ENCODE data around the gene LDAH.

LDAH gene

GRCh38 chr2:20657522-20658235 lies 165.2 kb downstream of the LDAH start:
- DNase-seq (ENCODE audit: extremely low spot score), result no peak
- CTCF ChIA-PET, result interaction anchor here (1.1 to 2.8 kb wide), 2 partner anchors 15 to 383 kb away, joined by 3 to 10 read pairs; no protein-coding TSS in a partner anchor
- POLR2A ChIA-PET, result interaction anchor here (1.9 kb wide), 1 partner anchor 210 kb away, joined by 5 read pairs; the partner anchor contains the start of gene RHOB
- TF ChIP-seq SP1 (IDR thresholded peaks at IDR 0.05), result no peak
- no peak for TF ChIP-seq ELF4 (IDR thresholded peaks at IDR 0.05)
- no peak for TF ChIP-seq FOXA1 (IDR thresholded peaks at IDR 0.05)
- no peak for TF ChIP-seq CTBP1 (IDR thresholded peaks at IDR 0.05; ENCODE audit: borderline replicate concordance)
- TF ChIP-seq BHLHE40 (IDR thresholded peaks at IDR 0.05; ENCODE audit: borderline replicate concordance), result no peak
- TF ChIP-seq ARNT (IDR thresholded peaks at IDR 0.05), result no peak
- no peak for TF ChIP-seq HDGF (IDR thresholded peaks at IDR 0.05; ENCODE audit: borderline replicate concordance)
- no peak for TF ChIP-seq FOXM1 (IDR thresholded peaks at IDR 0.05; ENCODE audit: borderline replicate concordance)
- no peak for TF ChIP-seq LEF1 (IDR thresholded peaks at IDR 0.05; ENCODE audit: borderline replicate concordance)
- TF ChIP-seq L3MBTL2 (conservative IDR thresholded peaks at IDR 0.05), result no peak
- no peak for TF ChIP-seq NFRKB (IDR thresholded peaks at IDR 0.05)
- no peak for TF ChIP-seq ZNF384 (IDR thresholded peaks at IDR 0.05)
- no peak for TF ChIP-seq SUZ12 (IDR thresholded peaks at IDR 0.05)
- TF ChIP-seq FOXK2 (IDR thresholded peaks at IDR 0.05), result no peak
- no peak for TF ChIP-seq PKNOX1 (IDR thresholded peaks at IDR 0.05)
- no peak for TF ChIP-seq TARDBP (IDR thresholded peaks at IDR 0.05)

GRCh38 chr2:20656561-20656960 lies 166.3 kb downstream of the LDAH start:
- ChIA-PET CTCF (interaction anchor here (1.1 to 2.8 kb wide), 2 partner anchors 14 to 382 kb away, joined by 3 to 10 read pairs; no protein-coding TSS in a partner anchor), POLR2A (interaction anchor here (1.9 kb wide), 1 partner anchor 209 kb away, joined by 5 read pairs; the partner anchor contains the start of gene RHOB)
- DNase-seq (ENCODE audit: extremely low spot score), result no peak
- TF ChIP-seq LEF1 (IDR thresholded peaks at IDR 0.05; ENCODE audit: borderline replicate concordance) (no peak), TARDBP (IDR thresholded peaks at IDR 0.05) (no peak), ELF4 (IDR thresholded peaks at IDR 0.05) (no peak), HDGF (IDR thresholded peaks at IDR 0.05; ENCODE audit: borderline replicate concordance) (no peak), SP1 (IDR thresholded peaks at IDR 0.05) (no peak), SUZ12 (IDR thresholded peaks at IDR 0.05) (no peak), NFRKB (IDR thresholded peaks at IDR 0.05) (no peak), ARNT (IDR thresholded peaks at IDR 0.05) (no peak), FOXA1 (IDR thresholded peaks at IDR 0.05) (no peak)

- DNase-seq (ENCODE audit: extremely low spot score), result no peak
- CTCF ChIA-PET, result no interaction called here
- TF ChIP-seq SUZ12 (IDR thresholded peaks at IDR 0.05), result no peak
- TF ChIP-seq FOXK2 (IDR thresholded peaks at IDR 0.05), result no peak
- TF ChIP-seq BHLHE40 (IDR thresholded peaks at IDR 0.05; ENCODE audit: borderline replicate concordance), result no peak
- no peak for TF ChIP-seq TARDBP (IDR thresholded peaks at IDR 0.05)
- POLR2A ChIA-PET, result no interaction called here
These were observed 168.4 kb downstream of the LDAH start for GRCh38 chr2:20654535-20654813.

- ChIA-PET CTCF (interaction anchor here (0.5 kb wide), 1 partner anchor 301 kb away, joined by 3 read pairs; no protein-coding TSS in a partner anchor), POLR2A (no interaction called here)
- TF ChIP-seq ELF4 (IDR thresholded peaks at IDR 0.05) (no peak), HDGF (IDR thresholded peaks at IDR 0.05; ENCODE audit: borderline replicate concordance) (no peak), NFRKB (IDR thresholded peaks at IDR 0.05) (no peak)
- no peak for DNase-seq (ENCODE audit: extremely low spot score)
These were observed 169.0 kb downstream of the LDAH start for GRCh38 chr2:20653695-20654534.

GRCh38 chr2:20652673-20653575 lies 170.0 kb downstream of the LDAH start:
- CTCF ChIA-PET, result interaction anchor here (0.6 kb wide), 1 partner anchor 237 kb away, joined by 3 read pairs; no protein-coding TSS in a partner anchor

More at GRCh38 chr2:20652673-20653575, 170.0 kb downstream of the LDAH start:
- no peak for DNase-seq (ENCODE audit: extremely low spot score)
- POLR2A ChIA-PET, result no interaction called here
- no peak for TF ChIP-seq ELF4 (IDR thresholded peaks at IDR 0.05)
- TF ChIP-seq LEF1 (IDR thresholded peaks at IDR 0.05; ENCODE audit: borderline replicate concordance), result no peak
- TF ChIP-seq HDGF (IDR thresholded peaks at IDR 0.05; ENCODE audit: borderline replicate concordance), result no peak
- no peak for TF ChIP-seq CTBP1 (IDR thresholded peaks at IDR 0.05; ENCODE audit: borderline replicate concordance)
- TF ChIP-seq NFRKB (IDR thresholded peaks at IDR 0.05), result no peak
- no peak for TF ChIP-seq FOXM1 (IDR thresholded peaks at IDR 0.05; ENCODE audit: borderline replicate concordance)
- no peak for TF ChIP-seq ARNT (IDR thresholded peaks at IDR 0.05)
- no peak for TF ChIP-seq ZNF384 (IDR thresholded peaks at IDR 0.05)
- TF ChIP-seq PKNOX1 (IDR thresholded peaks at IDR 0.05), result no peak
- no peak for TF ChIP-seq BHLHE40 (IDR thresholded peaks at IDR 0.05; ENCODE audit: borderline replicate concordance)
- no peak for TF ChIP-seq SUZ12 (IDR thresholded peaks at IDR 0.05)
- TF ChIP-seq FOXA1 (IDR thresholded peaks at IDR 0.05), result no peak

Measured in HEK293T (cell line).